Karpas-422 (cell line): Measurements from ENCODE around the gene CCSER1. TPM values are rescaled to one million over a fixed set of nuclear protein-coding genes. Genes with fewer than 3 reads are reported as not detected.

Experiments used
- DNase-seq: peaks from one replicate; pipeline ENCODE4 v3.0.0-alpha.2; 2015
- H2AFZ ChIP-seq: fragments of 200-600 bp; sonication (generic); 2 replicates; pipeline ENCODE4 v1.6.1; 2014; ENCODE audit warnings: antibody characterized with exemption, low read length, mixed read lengths
- H3K27ac ChIP-seq: fragments of 200-600 bp; sonication (generic); 2 replicates; pipeline ENCODE4 v1.5.1; 2014; ENCODE audit warnings: mild to moderate bottlenecking, low read length, moderate library complexity
- H3K27me3 ChIP-seq: fragments of 200-600 bp; sonication (generic); 2 replicates; pipeline ENCODE4 v1.6.1; 2014; ENCODE audit warnings: low read length, mixed read lengths
- H3K36me3 ChIP-seq: fragments of 200-600 bp; sonication (generic); 2 replicates; pipeline ENCODE4 v1.6.1; 2014; ENCODE audit warnings: low read length, mixed read lengths; ENCODE audit not compliant: insufficient read depth
- H3K4me1 ChIP-seq: fragments of 200-600 bp; sonication (generic); 2 replicates; pipeline ENCODE4 v1.6.1; 2014; ENCODE audit warnings: mild to moderate bottlenecking, low read length, mixed read lengths
- H3K4me2 ChIP-seq: fragments of 200-600 bp; sonication (generic); 2 replicates; pipeline ENCODE4 v1.6.1; 2014; ENCODE audit warnings: low read length, low read depth, mild to moderate bottlenecking; ENCODE audit not compliant: poor library complexity, severe bottlenecking
- H3K4me3 ChIP-seq: fragments of 200-600 bp; sonication (generic); 2 replicates; pipeline ENCODE4 v1.5.1; 2014; ENCODE audit warnings: mild to moderate bottlenecking, antibody characterized with exemption, low read length, mixed read lengths
- H3K79me2 ChIP-seq: fragments of 200-600 bp; sonication (generic); 2 replicates; pipeline ENCODE4 v1.6.1; 2014; ENCODE audit warnings: mild to moderate bottlenecking, low read length, mixed read lengths
- H3K9ac ChIP-seq: fragments of 200-600 bp; sonication (generic); 2 replicates; pipeline ENCODE4 v1.6.0; 2014; ENCODE audit warnings: low read length
- H3K9me2 ChIP-seq: fragments of 200-600 bp; sonication (generic), shearing (Covaris generic); replicated peaks from 2 replicates; pipeline ENCODE4 v1.6.0; 2014; ENCODE audit warnings: mild to moderate bottlenecking, low read length, moderate library complexity; ENCODE audit not compliant: insufficient read depth
- H3K9me3 ChIP-seq: fragments of 300-700, 200-600 bp; sonication (generic); 2 replicates; pipeline ENCODE4 v1.6.1; 2014; ENCODE audit warnings: low read length, mixed read lengths
- H4K20me1 ChIP-seq: fragments of 200-600 bp; sonication (generic); 2 replicates; pipeline ENCODE4 v1.6.1; 2014; ENCODE audit warnings: mild to moderate bottlenecking, antibody characterized with exemption, low read length, low read depth; ENCODE audit not compliant: insufficient read depth
- total RNA-seq: library from RNA; depleted of rRNA; stranded (reverse); fragments of >200 nt; shearing (Covaris generic); gene quantifications from 2 replicates; pipeline ENCODE4 v1.2.3, GENCODE V29; 2014; ENCODE audit warnings: low replicate concordance

Gene CCSER1
- total RNA-seq, 1 experiment from 2014 or later: 3.6 TPM

GRCh38 chr4:90926957-90927356 is 799.8 kb downstream of the CCSER1 start:
- Histone ChIP-seq H3K9me2 (no peaks in the 10 kb centered on the region), H3K9me3 (peaks cover 16% of the 10 kb centered on the region), H3K36me3 (no peaks in the 10 kb centered on the region), H3K27ac (no peak overlapping the region), H3K4me2 (no peak overlapping the region), H4K20me1 (no peaks in the 10 kb centered on the region), H3K4me1 (no peaks in the 10 kb centered on the region), H3K27me3 (no peaks in the 10 kb centered on the region), H3K9ac (no peak overlapping the region), H3K4me3 (no peak overlapping the region), H2AFZ (no peak overlapping the region), H3K79me2 (no peaks in the 10 kb centered on the region)
- no peak for DNase-seq

- no peaks in the 10 kb centered on the region for H3K36me3 ChIP-seq
- H3K9me2 ChIP-seq: 0 out of 2 replicates have a peak, but pooled peaks cover 4% of the 10 kb centered on the region
- H3K79me2 ChIP-seq: no peaks in the 10 kb centered on the region
- peaks cover 15% of the 10 kb centered on the region; the same call in 1 of the 2 replicates for H3K9me3 ChIP-seq
- H3K27me3 ChIP-seq: no peaks in the 10 kb centered on the region
- no peak overlapping the region for H3K9ac ChIP-seq
- no peak for DNase-seq
- no peaks in the 10 kb centered on the region for H4K20me1 ChIP-seq
- no peak overlapping the region for H3K27ac ChIP-seq
- H3K4me1 ChIP-seq: no peaks in the 10 kb centered on the region
- no peak overlapping the region for H3K4me3 ChIP-seq
- H2AFZ ChIP-seq: no peak overlapping the region
- no peak overlapping the region for H3K4me2 ChIP-seq
These were observed 816.1 kb downstream of the CCSER1 start for GRCh38 chr4:90943311-90943710.

- H4K20me1 ChIP-seq: no peaks in the 10 kb centered on the region
- DNase-seq: no peak
These were observed 819.8 kb downstream of the CCSER1 start for GRCh38 chr4:90946945-90947344.

GRCh38 chr4:90950385-90950841 is 823.2 kb downstream of the CCSER1 start:
- peaks cover 30% of the 10 kb centered on the region for H3K9me3 ChIP-seq
- H3K27me3 ChIP-seq: no peaks in the 10 kb centered on the region
- no peak overlapping the region for H3K4me3 ChIP-seq
- H3K27ac ChIP-seq: no peak overlapping the region
- no peak for DNase-seq
- no peaks in the 10 kb centered on the region for H4K20me1 ChIP-seq
- no peaks in the 10 kb centered on the region for H3K36me3 ChIP-seq
- no peak overlapping the region for H3K9ac ChIP-seq
- H2AFZ ChIP-seq: 0 out of 2 replicates have a peak overlapping the region, but pooled peaks have one; percentile 36
- H3K79me2 ChIP-seq: no peaks in the 10 kb centered on the region
- H3K4me2 ChIP-seq: no peak overlapping the region
- H3K9me2 ChIP-seq: 0 out of 2 replicates have a peak, but pooled peaks cover 4% of the 10 kb centered on the region
- no peaks in the 10 kb centered on the region for H3K4me1 ChIP-seq

More at GRCh38 chr4:90946945-90947344, 819.8 kb downstream of the CCSER1 start:
- Histone ChIP-seq H3K27ac (no peak overlapping the region), H3K9ac (no peak overlapping the region), H3K4me2 (no peak overlapping the region), H3K9me2 (0 out of 2 replicates have a peak, but pooled peaks cover 4% of the 10 kb centered on the region), H3K27me3 (no peaks in the 10 kb centered on the region), H3K79me2 (no peaks in the 10 kb centered on the region), H3K9me3 (peaks cover 22% of the 10 kb centered on the region; the same call in 1 of the 2 replicates), H3K4me3 (no peak overlapping the region), H2AFZ (no peak overlapping the region), H3K4me1 (no peaks in the 10 kb centered on the region), H3K36me3 (no peaks in the 10 kb centered on the region)

- Histone ChIP-seq H4K20me1 (no peaks in the 10 kb centered on the region), H3K4me2 (no peak overlapping the region), H3K4me1 (no peaks in the 10 kb centered on the region), H3K9me3 (peaks cover 30% of the 10 kb centered on the region), H3K36me3 (no peaks in the 10 kb centered on the region), H3K79me2 (no peaks in the 10 kb centered on the region), H3K27me3 (no peaks in the 10 kb centered on the region), H3K27ac (no peak overlapping the region), H2AFZ (0 out of 2 replicates have a peak overlapping the region, but pooled peaks have one; percentile 36), H3K9me2 (0 out of 2 replicates have a peak, but pooled peaks cover under 1% of the 10 kb centered on the region), H3K4me3 (no peak overlapping the region), H3K9ac (no peak overlapping the region)
- DNase-seq: no peak
These were observed 823.8 kb downstream of the CCSER1 start for GRCh38 chr4:90951037-90951436.

GRCh38 chr4:90958256-90958895 is 831.2 kb downstream of the CCSER1 start:
- H3K4me2 ChIP-seq: no peak overlapping the region

GRCh38 chr4:90960433-90960832 is 833.2 kb downstream of the CCSER1 start:
- no peak overlapping the region for H3K27ac ChIP-seq
- no peaks in the 10 kb centered on the region for H3K27me3 ChIP-seq
- H3K4me2 ChIP-seq: no peak overlapping the region
- no peak overlapping the region for H3K4me3 ChIP-seq
- no peaks in the 10 kb centered on the region for H3K79me2 ChIP-seq
- H3K9ac ChIP-seq: no peak overlapping the region
- no peak overlapping the region for H2AFZ ChIP-seq
- H3K4me1 ChIP-seq: no peaks in the 10 kb centered on the region
- no peaks in the 10 kb centered on the region for H3K9me2 ChIP-seq
- peaks cover 12% of the 10 kb centered on the region for H3K9me3 ChIP-seq
- DNase-seq: no peak
- no peaks in the 10 kb centered on the region for H4K20me1 ChIP-seq
- no peaks in the 10 kb centered on the region for H3K36me3 ChIP-seq

More at GRCh38 chr4:90958256-90958895, 831.2 kb downstream of the CCSER1 start:
- peaks cover 12% of the 10 kb centered on the region for H3K9me3 ChIP-seq
- no peaks in the 10 kb centered on the region for H3K79me2 ChIP-seq
- DNase-seq: no peak
- H3K36me3 ChIP-seq: no peaks in the 10 kb centered on the region
- no peak overlapping the region for H2AFZ ChIP-seq
- no peak overlapping the region for H3K27ac ChIP-seq
- no peaks in the 10 kb centered on the region for H3K9me2 ChIP-seq
- H3K4me1 ChIP-seq: no peaks in the 10 kb centered on the region
- no peaks in the 10 kb centered on the region for H3K27me3 ChIP-seq
- no peaks in the 10 kb centered on the region for H4K20me1 ChIP-seq
- no peak overlapping the region for H3K9ac ChIP-seq
- H3K4me3 ChIP-seq: no peak overlapping the region

GRCh38 chr4:90960840-90961239 is 833.6 kb downstream of the CCSER1 start:
- no peaks in the 10 kb centered on the region for H3K36me3 ChIP-seq
- H3K4me1 ChIP-seq: no peaks in the 10 kb centered on the region
- no peak overlapping the region for H3K27ac ChIP-seq
- H3K4me2 ChIP-seq: no peak overlapping the region
- peaks cover 12% of the 10 kb centered on the region for H3K9me3 ChIP-seq
- no peak overlapping the region for H2AFZ ChIP-seq
- no peaks in the 10 kb centered on the region for H3K27me3 ChIP-seq
- H3K79me2 ChIP-seq: no peaks in the 10 kb centered on the region
- no peak for DNase-seq
- no peaks in the 10 kb centered on the region for H4K20me1 ChIP-seq
- H3K9me2 ChIP-seq: no peaks in the 10 kb centered on the region
- no peak overlapping the region for H3K4me3 ChIP-seq
- no peak overlapping the region for H3K9ac ChIP-seq
